GM19035 (cell line): ENCODE measurements around the gene EZR.
A peak's percentile ranks its signal among the peaks of the same experiment; 100 is the strongest.

ENCODE experiments used
- ATAC-seq: cut with Tn5 transposase; IDR thresholded peaks from one replicate; pipeline ENCODE4 v1.9.1; 2021; ENCODE audit not compliant: unreplicated experiment

The EZR gene

DNA sequence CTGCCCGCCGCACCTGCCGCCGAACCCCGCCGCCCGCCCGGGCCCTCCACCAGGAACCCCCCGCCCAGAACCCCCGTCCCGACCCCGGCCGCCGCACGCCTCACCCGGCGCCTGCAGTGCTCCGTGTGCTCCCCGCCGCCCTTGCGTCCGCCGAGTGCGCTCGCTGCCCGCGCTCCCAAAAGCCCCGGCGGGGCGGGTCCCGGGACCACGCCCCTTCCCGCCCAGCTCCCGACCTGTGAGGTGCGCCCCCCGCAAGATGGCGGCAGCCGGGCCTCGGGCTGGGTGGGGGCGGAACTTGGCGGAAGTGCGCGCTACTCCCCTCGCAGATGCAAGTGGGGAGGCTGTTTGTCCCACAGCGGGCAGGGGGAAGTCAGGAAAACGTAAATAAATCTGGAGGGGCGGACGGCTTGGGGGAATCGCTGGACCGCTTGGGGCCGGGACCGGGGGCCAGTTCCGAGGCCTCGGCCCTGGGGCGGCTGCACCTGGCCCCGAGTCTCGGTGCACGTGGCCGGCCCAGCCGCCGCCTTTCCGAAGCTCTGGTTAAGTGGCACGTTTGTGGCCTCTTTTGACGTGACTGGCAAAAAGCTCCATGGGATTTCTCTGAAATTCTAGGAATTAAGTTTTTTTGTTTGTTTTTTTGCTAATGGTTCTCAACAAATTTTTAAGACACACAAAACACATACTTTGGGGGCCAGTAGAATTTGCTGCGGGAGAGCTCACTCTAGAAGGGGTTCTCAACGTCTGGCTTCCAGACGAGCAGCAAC is at the start of gene EZR:
EZR (minus strand) TSS at position 156 of the 764 bp plus-strand sequence. CDS start 1,275 bp downstream, outside the sequence.
- ATAC-seq = peak; percentile 50

DNA sequence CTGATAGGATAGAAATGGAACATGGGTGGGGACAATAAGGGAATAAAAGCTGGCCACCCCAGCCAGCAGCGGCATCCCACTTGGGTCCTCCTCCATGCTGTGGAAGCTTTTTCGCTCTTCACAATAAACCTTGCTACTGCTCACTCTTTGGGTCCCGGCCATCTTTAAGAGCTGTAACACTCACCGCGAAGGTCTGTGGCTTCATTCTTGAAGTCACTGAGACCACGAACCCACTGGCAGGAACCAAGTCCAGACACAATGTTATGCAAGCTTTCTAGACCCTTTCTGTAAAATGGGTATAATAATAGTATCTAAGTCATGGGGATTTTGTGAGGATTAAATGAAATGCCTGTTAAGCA is 48.9 kb upstream of the EZR start:
- no peak for ATAC-seq

DNA sequence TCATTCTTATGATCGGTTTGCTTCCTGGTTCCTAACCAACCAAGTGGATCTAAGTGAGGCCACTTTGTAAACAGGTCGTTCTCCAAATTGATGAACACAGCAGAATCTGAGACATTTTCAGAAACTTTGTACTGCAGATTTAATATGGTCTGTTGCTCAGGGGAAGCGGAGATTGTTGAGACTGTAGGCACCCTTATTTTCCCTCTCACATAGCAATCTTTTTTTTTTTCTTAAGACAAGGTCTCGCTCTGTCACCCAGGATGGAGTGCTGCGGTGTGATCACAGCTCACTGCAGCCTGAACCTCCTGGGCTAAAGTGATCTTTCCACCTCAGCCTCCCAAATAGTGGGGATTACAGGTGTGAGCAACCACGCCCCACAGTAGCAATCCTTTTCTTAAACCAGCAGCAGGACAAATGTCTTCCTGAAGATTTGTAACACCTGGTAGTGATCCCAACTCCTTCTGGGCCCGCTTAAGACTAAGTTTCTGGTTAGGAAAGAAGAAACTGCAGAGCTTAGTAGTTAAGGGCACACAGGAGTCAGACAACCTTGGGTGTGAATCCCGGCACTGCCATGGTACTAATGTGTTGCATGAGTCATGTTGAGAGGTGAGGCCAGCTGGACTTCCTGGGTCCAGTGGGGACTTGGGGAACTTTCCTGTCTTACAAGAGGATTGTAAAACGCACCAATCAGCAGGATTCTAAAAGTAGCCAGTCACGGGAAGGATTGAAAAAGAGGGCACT is 48.4 kb upstream of the EZR start:
- ATAC-seq = no peak

DNA sequence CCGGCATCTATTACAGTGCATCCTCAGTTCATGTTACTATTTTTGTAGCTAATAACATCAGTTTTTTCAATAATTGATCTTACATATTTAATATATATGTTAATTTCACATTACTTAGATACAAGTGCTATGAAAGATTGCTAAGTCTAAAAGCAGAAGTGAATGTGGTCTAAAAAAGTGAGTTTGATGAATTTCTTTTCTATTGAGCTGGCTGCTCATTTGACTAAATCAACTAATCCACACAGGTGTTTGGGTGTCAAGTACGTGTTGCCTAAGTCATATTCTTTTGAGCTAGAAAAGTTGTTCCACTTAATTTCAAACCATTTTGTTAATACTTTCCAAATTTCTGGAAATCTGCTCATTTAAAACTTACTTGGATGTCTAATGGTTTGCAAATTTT is 46.6 kb upstream of the EZR start:
- no peak for ATAC-seq

DNA sequence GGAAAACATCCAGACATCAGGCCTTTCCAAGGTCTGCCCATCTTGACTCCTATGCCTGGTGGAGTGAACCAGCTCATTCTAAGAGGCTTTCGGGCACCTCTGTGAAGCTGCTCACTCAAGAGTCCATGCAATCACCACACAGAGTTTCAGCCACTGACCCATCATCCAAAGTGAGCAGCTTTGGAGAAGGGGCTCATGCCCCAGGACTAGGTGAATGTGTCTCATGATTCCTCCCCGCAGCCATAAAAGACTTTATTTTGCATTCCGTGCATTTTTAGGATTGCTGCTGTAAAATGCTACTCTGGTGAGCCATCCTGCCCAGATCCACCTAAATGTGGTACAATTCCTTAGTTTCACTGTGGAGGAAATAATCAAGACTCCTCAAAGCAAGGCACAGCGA is 44.5 kb upstream of the EZR start:
- no peak for ATAC-seq

DNA sequence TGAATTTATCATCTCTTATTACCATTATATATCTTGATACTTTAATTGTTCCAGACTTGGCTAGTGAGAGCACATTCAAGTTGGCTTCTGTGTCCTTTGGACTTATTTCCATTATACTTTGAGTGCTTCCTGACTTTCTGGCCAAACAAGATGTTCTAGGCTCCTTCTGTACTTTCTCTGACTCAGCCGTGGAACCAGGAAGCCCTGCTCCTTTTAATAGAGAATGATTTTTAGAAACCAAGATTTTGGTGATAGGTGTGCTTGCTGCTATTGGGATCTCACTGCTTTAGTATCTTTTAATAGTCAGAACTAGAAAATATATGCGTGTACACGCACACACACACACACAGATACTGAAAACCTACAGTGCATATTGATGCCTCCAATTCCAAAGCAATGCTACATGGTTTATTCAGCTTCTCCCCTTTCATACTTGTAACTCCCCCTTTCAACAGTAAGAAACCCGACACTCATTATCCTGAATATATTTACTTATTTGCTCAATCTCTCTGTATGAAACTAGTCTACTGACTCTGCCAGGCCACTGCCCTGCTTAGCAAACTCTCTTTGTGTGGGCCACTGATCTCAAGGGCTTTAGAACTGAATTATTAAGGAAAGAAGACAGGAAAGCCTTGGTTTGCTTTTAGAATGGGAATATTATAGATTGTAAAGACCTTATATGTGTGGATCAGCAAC is 42.7 kb upstream of the EZR start:
- ATAC-seq = no peak

DNA sequence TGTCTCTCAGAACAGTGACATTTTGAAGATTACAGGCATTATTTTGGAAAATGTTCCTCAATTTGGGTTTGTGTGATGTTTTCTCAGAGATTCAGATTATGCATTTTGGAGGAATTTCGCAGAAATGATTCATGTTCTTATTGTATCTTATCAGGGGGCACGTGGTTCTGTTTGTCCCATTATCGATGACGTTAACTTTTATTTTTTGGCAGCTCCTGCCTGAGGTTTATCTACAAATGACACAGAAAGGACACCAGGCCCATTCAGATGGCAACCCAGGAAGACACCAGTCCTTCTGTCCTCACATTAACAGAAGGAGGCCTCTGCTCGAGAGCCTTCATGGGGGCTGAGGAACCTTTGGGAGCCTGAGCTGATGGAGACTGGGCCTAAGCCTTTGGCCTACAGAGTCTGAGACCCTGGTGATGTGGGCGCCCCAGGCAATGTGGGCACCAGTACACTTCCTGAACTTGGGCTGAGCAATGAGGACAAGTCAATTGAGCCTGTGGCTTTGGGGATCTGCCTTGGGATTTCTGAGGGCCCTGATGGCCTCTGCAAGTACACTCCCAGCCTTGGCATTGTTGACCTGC is 41.2 kb upstream of the EZR start:
- ATAC-seq = no peak

DNA sequence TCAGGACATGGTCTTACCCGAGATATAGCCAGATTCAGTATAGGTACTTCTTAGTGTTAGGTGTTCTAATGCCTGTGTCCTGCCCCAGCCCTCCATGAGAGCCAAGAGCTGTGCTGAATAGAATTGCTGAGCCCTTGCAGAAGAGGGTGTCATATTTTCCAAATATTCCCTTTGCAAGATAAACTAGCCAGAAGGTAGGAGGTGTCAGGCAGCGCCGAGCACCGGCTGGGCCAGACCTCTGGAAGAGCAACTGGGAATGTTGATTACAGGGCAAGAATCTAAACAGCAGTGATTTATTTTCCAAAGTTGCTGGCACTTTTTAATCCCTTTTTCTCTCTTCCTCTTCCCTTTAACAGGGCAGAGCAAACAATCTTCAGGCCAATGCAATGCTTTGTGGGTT is 37.1 kb upstream of the EZR start:
- ATAC-seq = no peak

DNA sequence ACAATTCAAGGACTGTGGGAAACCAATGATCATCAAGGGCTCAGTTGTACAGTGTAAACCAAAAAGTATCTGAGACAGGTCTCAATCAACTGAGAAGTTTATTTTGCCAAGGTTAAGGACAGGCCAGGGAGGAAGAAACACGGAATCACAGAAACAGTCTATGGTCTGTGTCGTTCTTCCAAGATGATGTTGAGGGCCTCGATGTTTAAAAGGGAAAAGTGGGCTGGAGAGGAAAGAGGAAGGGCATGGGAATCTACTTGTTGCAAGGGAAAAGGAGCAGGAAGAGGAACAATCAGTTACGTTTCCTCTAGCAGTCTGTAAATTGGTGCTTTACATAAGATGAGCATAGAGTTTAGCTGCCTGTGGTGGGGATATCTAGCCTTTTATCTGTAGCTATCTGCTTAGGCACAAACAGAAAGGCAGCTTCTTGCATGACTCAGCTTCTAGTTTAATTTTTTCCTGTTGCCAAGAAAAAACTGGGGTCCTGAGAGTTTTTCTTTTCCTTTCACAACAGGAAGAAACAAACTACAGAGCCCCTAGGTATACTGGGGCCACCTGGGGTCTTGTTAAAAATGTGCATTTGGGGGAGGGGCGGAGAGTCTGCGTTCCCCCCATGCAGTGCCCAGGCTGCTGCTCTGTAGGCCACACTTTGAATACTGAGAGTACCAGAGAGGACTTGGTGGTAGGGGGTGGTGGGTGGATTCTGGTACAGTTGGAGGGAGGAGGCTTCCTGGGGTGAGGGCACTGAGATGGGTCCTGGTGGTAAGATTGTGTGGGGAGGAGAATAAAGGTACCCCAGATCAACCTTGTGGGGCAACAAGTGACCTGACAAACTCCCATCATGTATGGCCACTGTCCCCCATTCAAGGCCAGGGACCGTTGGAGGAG is 35.3 kb upstream of the EZR start:
- ATAC-seq = no peak

DNA sequence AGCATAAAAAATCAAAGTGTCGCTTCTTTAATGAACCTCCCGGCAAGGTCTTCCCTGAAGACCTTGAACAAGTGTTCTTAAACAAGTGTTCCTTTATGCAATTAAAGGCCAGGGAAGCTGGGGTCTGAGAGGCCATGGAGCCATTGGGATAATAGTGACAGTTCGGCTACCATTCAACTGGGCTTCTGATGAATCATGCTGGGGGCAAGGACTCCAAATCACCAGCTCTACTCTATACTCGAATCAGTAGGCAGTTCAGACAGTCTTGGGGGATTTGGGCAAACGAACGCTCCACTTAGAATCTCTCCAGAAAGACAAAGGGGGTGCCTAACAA is 34.7 kb upstream of the EZR start:
- no peak for ATAC-seq

DNA sequence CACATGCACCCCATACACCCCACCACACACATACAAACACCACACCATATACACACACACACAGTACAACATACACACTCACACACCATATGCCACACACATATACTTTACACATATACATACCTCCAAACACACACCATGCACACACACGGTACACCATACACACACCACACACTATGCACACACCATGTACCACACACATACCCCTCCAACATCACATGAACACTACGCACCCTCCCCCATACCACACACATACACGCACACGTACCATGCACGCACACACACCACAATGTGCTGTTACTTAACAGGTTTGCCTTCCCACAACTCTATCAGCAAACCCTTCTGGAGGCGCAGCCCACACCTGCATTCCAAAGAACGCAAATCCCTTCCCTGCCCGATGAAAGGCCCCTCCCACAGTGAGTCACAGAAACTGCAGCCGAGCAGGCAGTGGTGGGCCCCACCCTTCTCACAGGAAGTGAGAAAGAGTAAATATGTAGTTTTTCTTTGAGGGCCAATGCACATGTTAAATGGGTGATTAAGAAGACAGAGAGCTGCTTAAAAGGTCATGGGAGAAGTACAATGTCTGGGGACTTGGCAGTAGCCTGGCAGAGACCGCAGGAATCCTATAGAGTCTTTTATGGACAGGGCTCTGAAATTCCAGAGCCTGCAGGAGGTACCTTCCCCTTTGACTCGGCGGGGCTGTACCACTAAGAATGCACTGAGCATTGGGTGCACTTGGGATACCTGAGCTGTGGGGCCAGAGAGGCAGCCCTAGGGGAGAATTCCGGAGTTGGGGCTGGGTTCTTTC is 34.1 kb upstream of the EZR start:
- ATAC-seq = peak; percentile 88

DNA sequence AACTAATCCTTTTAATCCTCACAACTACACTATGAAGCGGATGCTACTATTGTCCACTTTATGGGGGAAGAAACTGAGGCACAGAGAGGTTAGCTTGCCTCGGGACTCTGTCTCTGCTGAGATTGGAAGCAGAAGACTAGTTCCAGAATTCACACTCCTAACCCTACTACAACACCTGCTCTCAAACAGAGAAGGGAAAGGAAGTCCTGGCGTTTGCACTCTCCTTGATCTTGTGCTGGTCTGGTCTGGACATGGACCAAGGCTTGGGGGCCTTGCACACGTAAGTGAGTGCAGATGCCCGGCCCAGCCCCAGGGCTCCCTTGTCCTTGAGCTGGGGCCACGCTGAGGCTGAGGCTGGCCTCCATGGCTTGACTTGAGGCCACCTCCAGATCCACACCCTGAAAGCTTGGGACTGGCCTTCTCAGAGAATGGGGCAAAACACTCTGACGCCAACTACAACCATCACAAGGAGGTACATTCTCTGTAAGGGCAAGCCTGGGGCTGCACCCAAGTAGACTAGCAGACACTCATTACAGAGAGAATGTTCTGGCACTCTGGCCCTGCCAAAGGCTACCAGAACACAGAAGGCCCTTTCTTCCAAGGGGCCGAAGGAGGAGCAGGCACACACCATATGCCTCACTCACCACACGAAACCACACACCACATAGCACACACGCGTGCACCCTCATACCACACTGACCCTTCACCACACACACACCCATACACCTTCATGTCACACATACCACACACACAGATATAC is 33.3 kb upstream of the EZR start:
- ATAC-seq = no peak

DNA sequence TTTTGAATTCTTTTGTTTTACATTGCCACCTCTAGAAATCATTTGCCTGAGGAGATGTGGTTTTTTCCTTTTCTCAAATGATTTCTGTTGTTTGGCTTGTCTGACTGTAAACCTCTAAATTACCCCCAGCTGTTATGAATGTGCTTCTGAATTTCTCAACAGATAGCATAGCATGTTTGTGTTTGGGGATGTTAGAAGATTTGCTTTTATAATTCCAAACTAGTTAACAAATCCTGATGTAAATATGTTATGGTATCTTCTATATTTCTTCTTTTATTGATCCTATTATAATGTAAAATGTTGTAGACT is 31.6 kb upstream of the EZR start:
- ATAC-seq = no peak

DNA sequence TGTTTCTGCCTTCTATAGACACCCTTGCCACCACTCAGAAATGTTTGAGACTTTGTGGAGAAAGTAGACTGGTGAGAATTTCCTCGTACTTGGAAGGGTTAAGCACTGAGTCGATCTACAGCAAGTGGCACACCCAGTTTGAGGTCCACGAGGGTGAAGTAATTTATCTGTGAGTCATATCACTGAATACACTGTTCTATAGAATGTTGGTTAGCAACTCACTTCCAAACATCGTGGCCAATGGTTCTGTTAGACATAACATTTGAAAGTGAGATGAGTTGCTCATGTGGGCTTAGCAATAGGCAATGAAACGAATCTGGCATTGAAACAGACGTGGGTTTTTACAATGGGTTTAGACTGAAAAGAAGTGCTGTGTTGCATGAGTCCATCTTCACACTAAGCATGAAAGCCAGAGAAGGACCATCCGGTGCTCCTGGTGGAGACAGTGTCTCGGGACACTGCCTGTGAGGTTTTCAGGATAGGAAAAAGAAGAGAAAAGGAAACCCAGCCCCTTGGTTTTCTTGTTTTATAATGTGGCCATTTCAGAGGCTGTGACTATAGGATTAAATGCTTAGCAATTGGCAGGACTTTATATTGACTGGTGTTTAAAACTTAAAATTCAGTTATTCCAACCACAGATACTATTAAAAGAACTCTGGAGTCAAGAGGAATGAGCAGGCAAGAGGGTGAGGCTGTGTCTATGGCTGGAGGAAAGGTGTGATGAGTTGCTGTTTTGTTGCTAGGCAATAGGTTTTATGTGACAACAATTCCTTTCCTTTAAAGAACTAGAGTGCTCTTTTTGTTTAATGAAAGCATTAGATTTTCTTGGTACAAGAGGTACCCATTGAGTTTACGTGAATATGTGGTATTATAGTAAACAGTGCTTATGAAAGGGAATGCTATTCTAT is 31.0 kb upstream of the EZR start:
- no peak for ATAC-seq

DNA sequence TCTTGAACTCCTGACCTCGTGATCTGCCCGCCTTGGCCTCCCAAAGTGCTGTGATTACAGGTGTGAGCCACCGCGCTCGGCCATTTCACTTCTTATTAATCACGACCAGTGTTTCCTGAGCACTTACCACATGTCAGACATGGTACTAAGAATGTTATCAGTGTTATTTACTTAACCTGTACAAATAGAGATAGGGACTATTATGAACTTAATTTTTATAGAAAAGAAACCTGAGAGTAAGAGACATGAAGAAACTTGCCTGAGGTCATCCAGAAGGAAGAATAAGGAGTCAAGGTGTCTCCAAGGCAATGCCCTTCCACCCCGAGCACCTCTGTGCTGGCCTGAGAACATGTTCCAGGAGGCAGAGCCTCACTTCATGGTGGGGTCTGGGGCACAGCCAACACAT is 29.3 kb upstream of the EZR start:
- no peak for ATAC-seq

DNA sequence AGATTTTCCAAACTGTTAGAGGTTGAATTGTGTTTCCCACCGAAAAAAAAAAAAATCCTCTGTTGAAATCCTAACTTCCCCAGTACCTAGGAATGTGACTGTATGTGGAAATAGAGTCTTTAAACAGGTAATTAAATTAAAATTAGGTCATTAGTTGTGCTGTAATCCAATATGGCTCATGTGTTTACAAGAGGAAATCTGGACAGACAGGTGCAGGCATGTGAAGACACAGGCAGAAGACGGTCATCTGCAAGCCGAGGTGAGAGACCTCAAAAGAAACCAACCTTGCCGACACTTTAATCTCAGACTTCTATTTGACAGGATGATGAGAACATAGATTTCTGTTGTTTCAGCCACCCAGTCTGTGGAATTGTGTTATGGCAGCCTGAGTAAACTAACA is 28.6 kb upstream of the EZR start:
- ATAC-seq = no peak

DNA sequence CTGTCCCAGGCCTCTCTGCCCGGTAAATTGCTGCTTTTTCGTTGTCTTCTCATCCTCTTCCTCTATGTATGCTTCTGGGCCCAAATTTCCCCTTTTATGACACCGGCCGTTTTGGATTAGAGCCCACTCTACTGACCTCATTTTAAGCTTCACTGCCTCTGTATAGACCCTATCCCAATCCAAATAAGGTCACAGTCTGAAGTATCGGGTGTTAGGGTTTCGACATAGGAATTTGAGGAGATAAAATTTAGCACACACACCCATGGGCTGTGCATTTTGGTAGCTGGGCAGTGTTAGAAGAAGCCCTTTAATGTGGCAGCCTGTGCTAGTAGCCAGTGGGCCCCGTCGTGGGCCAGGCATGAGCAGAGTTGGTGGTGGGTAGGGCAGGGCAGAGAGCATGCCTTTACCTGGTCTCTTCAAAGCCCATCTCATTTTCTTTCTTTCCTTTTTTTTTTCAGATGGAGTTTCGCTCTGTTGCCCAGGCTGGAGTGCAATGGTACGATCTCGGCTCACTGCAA is 27.9 kb upstream of the EZR start:
- no peak for ATAC-seq
